LHCN-M2 (cell line): Measurements from ENCODE around the gene MARCHF9. TPM values are rescaled to one million over a fixed set of nuclear protein-coding genes. Genes with fewer than 3 reads are reported as not detected.

Experiments
- DNase-seq: peaks from one replicate; pipeline ENCODE4 v3.0.0-alpha.2; 2012; ENCODE audit warnings: low read depth
- total RNA-seq: library from RNA; depleted of rRNA; stranded (reverse); fragments of >200 nt; gene quantifications from 2 replicates; pipeline ENCODE4 v1.2.3, GENCODE V29; 2014

The MARCHF9 gene
- total RNA-seq, 1 experiment from 2014 or later = 4.4 TPM

GRCh38 chr12:57753756-57754337, 1.1 kb upstream of the MARCHF9 start:
- DNase-seq = no peak

GRCh38 chr12:57755194-57755453, 221 bp downstream of the MARCHF9 start:
- no peak for DNase-seq

- no peak for DNase-seq
Measured at GRCh38 chr12:57755454-57756372, 810 bp downstream of the MARCHF9 start.

GRCh38 chr12:57756406-57757341, 1.8 kb downstream of the MARCHF9 start:
- no peak for DNase-seq

- DNase-seq = no peak
Measured at GRCh38 chr12:57757771-57758170, 2.9 kb downstream of the MARCHF9 start.

- DNase-seq = no peak
Measured at GRCh38 chr12:57758552-57759359, 3.9 kb downstream of the MARCHF9 start.

- no peak for DNase-seq
Measured at GRCh38 chr12:57759360-57759980, 4.6 kb downstream of the MARCHF9 start.

- DNase-seq = no peak
Measured at GRCh38 chr12:57760347-57760982, 5.6 kb downstream of the MARCHF9 start.

- no peak for DNase-seq
Measured at GRCh38 chr12:57761391-57761998, 6.6 kb downstream of the MARCHF9 start.

GRCh38 chr12:57762463-57762862, 7.6 kb downstream of the MARCHF9 start:
- no peak for DNase-seq

- DNase-seq = no peak
Measured at GRCh38 chr12:57763881-57764661, 9.2 kb downstream of the MARCHF9 start.

GRCh38 chr12:57764662-57765002, 9.7 kb downstream of the MARCHF9 start:
- no peak for DNase-seq

GRCh38 chr12:57765003-57765697, 10.2 kb downstream of the MARCHF9 start:
- DNase-seq = no peak

- DNase-seq = no peak
Measured at GRCh38 chr12:57765698-57766463, 11.0 kb downstream of the MARCHF9 start.

GRCh38 chr12:57766464-57767304, 11.8 kb downstream of the MARCHF9 start, which contains the start of gene CYP27B1:
Gene CYP27B1, minus strand, starts transcription at chr12:57767078. Its CDS starts 37 bp downstream, at chr12:57767041.
- no peak for DNase-seq

- no peak for DNase-seq
Measured at GRCh38 chr12:57767305-57767698, 12.4 kb downstream of the MARCHF9 start.

GRCh38 chr12:57767876-57768275, 13.0 kb downstream of the MARCHF9 start:
- no peak for DNase-seq
